Mucosa of descending colon (tissue), 3 donors: ENCODE data around the gene LSM5. TPM values are rescaled to one million over a fixed set of nuclear protein-coding genes. Genes with fewer than 3 reads are reported as not detected.

Source experiments
- ATAC-seq: fragments of 200-7000 bp; cut with Tn5 transposase; one replicate; pipeline ENCODE4 v1.9.1; 2020; ENCODE audit warnings: mild to moderate bottlenecking, moderate library complexity
- DNase-seq, 3 donors: peaks; one replicate each; pipeline ENCODE4 v3.0.0-alpha.2; 2020
- H3K36me3 ChIP-seq: fragments of 200-600 bp; one replicate; pipeline ENCODE4 v1.8.0; 2021; ENCODE audit warnings: low read depth, mild to moderate bottlenecking
- H3K4me1 ChIP-seq: fragments of 200-600 bp; one replicate; pipeline ENCODE4 v1.8.0; 2021; ENCODE audit warnings: low read depth, mild to moderate bottlenecking
- H3K4me3 ChIP-seq: fragments of 200-600 bp; one replicate; pipeline ENCODE4 v1.8.0; 2021; ENCODE audit warnings: mild to moderate bottlenecking
- H3K9me3 ChIP-seq: fragments of 200-600 bp; one replicate; pipeline ENCODE4 v1.8.0; 2021; ENCODE audit warnings: mild to moderate bottlenecking
- intact Hi-C, 2 donors: fragments of 100-400 bp; cut with DNase I in 1 of 2; cut with micrococcal nuclease in 1 of 2; formaldehyde crosslinking; loops; one replicate each; pipeline versions ENCODE4 v1.11.0 to v1.11.1; 2022; cut with DNase I, micrococcal nuclease
- total RNA-seq, 3 donors: library from RNA; stranded (reverse); fragmentation: NEBNext Ultra II Directional in 2 of 3; extraction: Animal tissue kit (Norgen Biotek cat#: 25700) in 2 of 3; gene quantifications; one replicate each; pipeline versions ENCODE4 v1.2.1 to v1.2.4, GENCODE V29; 2021 to 2023
- TF ChIP-seq, protein P1 (sequence below): fragments of 200-600 bp; IDR thresholded peaks from one replicate; pipeline ENCODE4 v1.8.0; 2022; ENCODE audit warnings: antibody characterized with exemption, mild to moderate bottlenecking
- donor health status: DM: no; HTN: no; CAD: no; lungs with moderate emphysema.
- donor health status: DM: no; HTN: no; CAD: no.
- donor health status: DM: no; HTN: yes; CAD: no.

LSM5 gene
- total RNA-seq, 3 donors from 2014 or later, result 27.2 to 44.0 (median 30.2) TPM

DNA sequence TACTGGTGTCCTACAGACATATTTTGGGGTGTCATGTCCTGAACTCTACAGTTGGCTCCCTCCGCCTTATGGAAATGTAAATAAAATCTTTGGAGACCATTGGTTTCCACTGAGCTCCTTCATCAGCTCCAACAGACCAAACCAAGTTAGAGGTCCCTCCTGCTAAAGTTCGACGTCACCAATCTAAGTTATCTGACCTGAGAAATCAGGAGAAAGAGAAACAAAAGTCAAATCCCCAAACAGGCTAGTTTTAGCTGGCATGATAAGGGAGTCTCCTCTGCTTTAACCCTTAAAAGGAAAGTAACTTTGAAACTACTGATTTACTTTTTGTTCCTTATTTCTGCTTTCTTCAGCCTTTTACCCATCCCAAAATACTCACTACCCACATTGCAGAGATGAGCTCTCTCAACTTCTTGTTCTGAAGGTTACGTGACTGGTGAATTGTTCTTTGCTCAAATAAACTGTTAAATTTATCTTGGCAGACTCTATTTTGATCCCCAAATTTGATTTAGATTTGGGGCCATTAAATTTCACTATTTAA, 45.1 kb upstream of the LSM5 start:
- no peaks in the 10 kb centered on the region for H3K9me3 ChIP-seq
- H3K4me1 ChIP-seq, result no peaks in the 10 kb centered on the region
- ATAC-seq (no peak), DNase-seq (no peak)
- H3K4me3 ChIP-seq, result no peak overlapping the region
- H3K36me3 ChIP-seq, result no peaks in the 10 kb centered on the region
- intact Hi-C loops, result no loop called here
- TF ChIP-seq, protein P1, sequence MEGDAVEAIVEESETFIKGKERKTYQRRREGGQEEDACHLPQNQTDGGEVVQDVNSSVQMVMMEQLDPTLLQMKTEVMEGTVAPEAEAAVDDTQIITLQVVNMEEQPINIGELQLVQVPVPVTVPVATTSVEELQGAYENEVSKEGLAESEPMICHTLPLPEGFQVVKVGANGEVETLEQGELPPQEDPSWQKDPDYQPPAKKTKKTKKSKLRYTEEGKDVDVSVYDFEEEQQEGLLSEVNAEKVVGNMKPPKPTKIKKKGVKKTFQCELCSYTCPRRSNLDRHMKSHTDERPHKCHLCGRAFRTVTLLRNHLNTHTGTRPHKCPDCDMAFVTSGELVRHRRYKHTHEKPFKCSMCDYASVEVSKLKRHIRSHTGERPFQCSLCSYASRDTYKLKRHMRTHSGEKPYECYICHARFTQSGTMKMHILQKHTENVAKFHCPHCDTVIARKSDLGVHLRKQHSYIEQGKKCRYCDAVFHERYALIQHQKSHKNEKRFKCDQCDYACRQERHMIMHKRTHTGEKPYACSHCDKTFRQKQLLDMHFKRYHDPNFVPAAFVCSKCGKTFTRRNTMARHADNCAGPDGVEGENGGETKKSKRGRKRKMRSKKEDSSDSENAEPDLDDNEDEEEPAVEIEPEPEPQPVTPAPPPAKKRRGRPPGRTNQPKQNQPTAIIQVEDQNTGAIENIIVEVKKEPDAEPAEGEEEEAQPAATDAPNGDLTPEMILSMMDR, result no peak

DNA sequence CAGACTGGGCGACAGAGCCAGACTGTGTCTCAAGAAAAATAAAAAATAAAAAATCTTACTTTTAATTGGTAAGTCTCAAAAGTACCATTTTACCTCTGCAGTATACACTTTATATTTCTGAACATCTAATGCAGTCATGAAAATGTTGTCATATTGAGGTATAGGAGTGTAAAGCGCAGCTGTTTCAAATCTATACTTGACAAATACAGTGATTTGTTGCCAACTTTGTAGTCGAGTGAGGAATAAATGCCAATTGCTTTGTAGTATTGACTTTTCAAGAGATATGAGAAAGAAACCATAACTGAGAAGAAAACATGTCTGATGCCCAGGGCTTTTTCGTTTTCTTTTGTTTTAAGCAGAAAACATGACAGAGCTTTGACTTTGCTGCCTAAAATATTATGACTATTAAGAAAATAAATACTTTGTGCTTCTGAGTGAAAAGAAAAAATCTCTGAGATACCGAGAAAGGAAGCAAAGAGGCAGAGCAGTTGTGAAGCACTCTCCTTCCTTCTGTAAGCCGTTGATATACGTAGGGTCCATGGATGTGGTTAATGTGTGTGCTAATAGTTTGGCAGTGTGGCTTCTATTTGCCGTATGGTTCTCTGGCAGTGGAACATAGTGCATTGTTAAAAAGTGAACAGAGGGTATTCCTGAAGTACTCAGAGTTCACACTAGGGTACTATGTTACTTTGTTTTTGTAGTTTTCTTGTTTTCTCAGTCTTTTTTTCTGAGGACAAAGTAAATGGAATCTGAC, 43.3 kb upstream of the LSM5 start:
- intact Hi-C loops, result no loop called here
- no peaks in the 10 kb centered on the region for H3K36me3 ChIP-seq
- H3K4me3 ChIP-seq, result no peak overlapping the region
- DNase-seq, result no peak
- no peaks in the 10 kb centered on the region for H3K9me3 ChIP-seq
- H3K4me1 ChIP-seq, result no peaks in the 10 kb centered on the region
- ATAC-seq, result peak; percentile 28
- TF ChIP-seq, protein P1, result no peak

DNA sequence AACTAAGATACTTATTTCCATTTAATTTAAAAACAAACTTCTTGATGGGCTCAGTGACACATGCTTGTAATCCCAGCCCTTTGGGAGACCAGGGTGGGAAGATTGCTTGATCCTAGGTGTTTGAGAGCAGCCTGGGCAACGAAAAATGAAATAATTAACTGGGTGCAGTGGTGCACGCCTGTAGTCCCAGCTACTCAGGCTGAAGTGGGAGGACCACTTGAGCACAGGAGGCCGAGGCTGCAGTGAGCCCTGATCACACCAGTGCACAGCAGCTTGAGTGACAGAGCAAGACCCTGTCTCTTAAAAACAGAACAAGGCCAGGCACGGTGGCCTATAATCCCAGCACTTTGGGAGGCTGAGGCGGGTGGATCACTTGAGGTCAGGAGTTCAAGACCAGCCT, 42.5 kb upstream of the LSM5 start:
- no peak overlapping the region for H3K4me3 ChIP-seq
- intact Hi-C loops, result no loop called here
- TF ChIP-seq, protein P1, result no peak
- no peaks in the 10 kb centered on the region for H3K36me3 ChIP-seq
- DNase-seq, result no peak
- no peak for ATAC-seq
- H3K4me1 ChIP-seq, result no peaks in the 10 kb centered on the region
- no peaks in the 10 kb centered on the region for H3K9me3 ChIP-seq

DNA sequence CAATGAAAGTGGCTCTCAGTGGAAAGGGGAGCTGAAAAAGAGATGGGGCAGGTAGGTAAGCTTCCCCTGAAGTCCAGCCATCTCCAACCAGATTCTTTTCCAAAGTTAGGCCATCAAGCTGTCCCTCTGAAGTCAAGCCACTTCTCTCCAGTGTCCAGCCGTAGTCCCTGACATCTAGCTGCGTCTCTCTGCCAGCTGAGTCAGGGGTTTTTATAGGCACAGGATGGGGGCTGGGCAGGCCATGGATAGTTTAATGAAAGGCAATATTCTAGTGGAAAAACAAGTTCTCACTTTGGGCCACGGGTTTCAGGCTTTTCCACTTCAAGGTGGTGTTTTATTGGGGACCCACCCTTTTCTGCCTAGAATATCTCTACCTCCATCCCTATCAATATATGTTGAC, 41.9 kb upstream of the LSM5 start:
- H3K36me3 ChIP-seq, result no peaks in the 10 kb centered on the region
- no peaks in the 10 kb centered on the region for H3K9me3 ChIP-seq
- DNase-seq, result peak in 2 of 3 donors; percentile 28 to 34
- intact Hi-C loops, result no loop called here
- peak; percentile 20 for ATAC-seq
- no peak overlapping the region for H3K4me3 ChIP-seq
- H3K4me1 ChIP-seq, result no peaks in the 10 kb centered on the region
- TF ChIP-seq, protein P1, result no peak

DNA sequence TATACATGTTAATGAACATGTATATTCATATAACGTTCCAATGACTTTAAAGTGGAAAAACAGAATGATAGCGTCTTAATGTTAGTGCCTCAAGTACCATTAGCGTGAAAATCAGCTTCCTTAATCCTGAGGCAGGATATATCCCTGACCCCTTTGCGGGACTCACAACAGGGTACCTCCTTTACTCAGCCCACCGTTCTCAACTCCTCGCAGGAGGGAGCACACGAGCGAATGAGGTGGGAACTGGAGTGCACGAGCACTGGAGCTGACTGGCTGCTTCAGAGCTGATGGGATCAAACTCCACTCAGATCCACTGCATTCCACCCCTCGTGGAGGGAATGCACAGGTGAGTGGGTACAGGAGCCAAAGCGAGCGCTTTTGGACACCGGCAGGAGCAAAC, 41.2 kb upstream of the LSM5 start:
- TF ChIP-seq, protein P1, result no peak
- Histone ChIP-seq H3K9me3 (no peaks in the 10 kb centered on the region), H3K4me1 (no peaks in the 10 kb centered on the region)

More for the DNA sequence above, 41.2 kb upstream of the LSM5 start:
- Histone ChIP-seq H3K4me3 (no peak overlapping the region), H3K36me3 (no peaks in the 10 kb centered on the region)
- DNase-seq (no peak), ATAC-seq (no peak)
- intact Hi-C loops, result no loop called here
